ENCODE measurements around the gene ASRGL1.
"Not testable (repeated sequence)": the region's sequence is repeated elsewhere in the genome, so short reads cannot be mapped to it uniquely, and the experiment has no call there.

The ASRGL1 gene

DNA sequence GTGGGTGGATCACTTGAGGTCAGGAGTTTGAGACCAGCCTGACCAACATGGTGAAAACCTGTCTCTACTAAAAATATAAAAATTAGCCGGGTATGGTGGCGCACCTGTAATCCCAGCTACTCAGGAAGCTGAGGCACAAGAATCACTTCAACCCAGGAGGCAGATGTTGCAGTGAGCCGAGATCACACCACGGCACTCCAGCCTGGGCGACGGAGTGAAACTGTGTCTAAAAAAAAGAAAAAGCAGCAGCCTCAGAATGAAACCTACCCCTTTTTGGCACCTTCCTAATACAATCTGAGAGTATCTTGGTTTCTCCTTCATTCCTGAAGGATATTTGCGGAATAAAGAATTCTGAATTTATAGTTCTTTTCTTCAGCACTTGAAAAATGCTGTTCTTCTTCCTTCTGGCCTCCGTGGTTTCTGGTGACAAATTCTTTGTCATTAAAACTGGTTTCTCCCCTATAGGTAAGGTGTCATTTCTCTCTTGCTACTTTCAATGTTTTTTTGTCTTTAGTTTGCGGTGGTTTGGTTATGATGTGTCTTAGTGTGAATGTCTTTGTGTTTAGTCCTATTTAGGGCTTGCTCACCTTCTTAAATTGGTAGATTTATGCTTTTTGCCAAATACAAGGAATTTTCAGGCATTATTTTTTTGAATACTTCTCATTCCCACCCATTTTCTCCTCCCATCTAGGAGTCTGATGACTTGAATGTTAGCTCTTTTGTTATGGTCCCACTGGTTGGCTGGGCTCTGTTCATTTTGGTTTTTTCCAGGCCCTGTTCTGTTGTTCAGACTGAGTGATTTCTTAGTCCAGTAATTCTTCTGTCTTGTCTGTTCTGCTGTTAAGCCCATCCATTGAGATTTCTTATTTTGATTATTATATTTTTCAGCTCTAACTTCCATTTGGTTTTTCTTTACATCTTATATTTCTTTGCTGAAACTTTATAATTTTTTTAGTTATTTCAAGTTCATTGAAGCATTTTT lies 15.4 kb downstream of the ASRGL1 start:
- DNase-seq: no peak

- DNase-seq: no peak
Observed at GRCh38 chr11:62353841-62354240, 16.6 kb downstream of the ASRGL1 start.

DNA sequence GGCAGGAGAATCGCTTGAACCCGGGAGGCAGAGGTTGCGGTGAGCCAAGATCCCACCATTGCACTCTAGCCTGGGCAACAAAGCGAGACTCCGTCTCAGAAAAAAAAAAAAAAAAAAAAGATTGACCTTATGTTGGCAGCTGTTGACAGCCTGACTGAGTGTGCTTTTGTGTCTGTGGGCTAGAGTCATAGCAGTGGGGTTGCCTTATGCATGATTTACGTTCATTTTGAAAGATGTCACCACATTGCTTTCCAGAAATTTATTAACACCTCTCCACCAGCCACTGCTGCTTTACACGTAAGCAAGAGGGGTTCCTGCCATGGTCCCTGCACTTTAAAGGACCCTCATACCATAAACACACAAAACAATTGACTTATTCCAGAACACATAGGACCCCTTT lies 21.0 kb downstream of the ASRGL1 start:
- no peak for DNase-seq

GRCh38 chr11:62359475-62359874 lies 22.2 kb downstream of the ASRGL1 start:
- DNase-seq: no peak

DNA sequence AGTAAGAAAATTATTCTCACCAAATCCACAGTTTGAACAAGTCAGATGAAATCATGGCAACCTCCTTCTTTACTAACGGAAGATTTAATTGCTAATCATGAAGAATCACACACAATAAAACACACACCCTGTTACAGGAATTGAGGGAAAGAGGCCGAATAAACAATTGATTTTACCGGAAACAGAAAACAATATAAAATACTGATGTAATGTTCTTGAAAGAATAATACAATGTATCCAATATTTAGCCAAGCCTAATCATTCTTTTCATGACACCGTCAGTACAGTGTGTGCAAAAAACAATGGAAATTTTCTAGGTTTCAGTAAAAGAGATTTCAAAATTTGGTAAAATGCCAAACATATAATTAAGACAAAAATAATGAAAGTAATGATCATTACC lies 23.4 kb downstream of the ASRGL1 start:
- no peak for DNase-seq

- DNase-seq: not testable (repeated sequence)
Observed at GRCh38 chr11:62368861-62369477, 31.7 kb downstream of the ASRGL1 start.

- DNase-seq: peak; percentile 58 to 71
Observed at GRCh38 chr11:62370743-62371440, 33.6 kb downstream of the ASRGL1 start.

DNA sequence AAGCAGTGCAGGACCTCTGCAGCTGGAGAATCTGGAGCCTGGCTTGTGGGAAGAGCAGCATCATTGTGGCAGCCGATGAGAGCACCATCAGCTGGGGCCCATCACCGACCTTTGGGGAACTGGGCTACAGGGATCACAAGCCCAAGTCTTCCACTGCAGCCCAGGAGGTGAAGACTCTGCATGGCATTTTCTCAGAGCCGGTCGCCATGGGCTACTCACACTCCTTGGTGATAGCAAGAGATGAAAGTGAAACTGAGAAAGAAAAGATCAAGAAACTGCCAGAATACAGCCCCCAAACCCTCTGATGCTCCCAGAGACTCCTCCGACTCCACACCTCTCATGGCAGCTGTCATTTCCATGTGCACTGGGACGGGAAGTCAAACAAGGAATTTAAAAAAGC lies 35.6 kb downstream of the ASRGL1 start:
- DNase-seq: no peak

GRCh38 chr11:62373464-62374119 lies 36.3 kb downstream of the ASRGL1 start:
- no peak for DNase-seq

- no peak for DNase-seq
Observed at GRCh38 chr11:62374801-62375200, 37.6 kb downstream of the ASRGL1 start.

GRCh38 chr11:62378459-62379063 lies 41.3 kb downstream of the ASRGL1 start:
- DNase-seq: peak; percentile 64 to 80

DNA sequence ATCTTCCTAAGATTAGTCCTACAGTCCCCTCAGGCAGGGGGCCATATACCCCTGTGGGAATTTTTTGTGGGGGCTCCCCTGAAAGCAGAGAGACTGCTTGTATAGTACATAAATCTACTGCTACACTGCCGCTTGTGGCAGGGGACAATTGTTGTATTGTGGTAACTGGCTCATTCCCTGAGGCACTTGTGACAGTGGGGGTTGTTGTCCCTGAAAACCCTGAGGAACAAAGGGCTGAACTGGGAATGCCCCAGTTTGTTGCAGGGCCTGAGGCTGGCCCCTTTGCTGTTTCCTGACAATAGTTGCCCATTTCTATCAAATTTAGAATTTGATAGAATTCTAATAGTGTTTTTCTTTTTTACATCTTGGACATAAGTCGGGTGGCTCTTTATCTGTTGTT lies 42.3 kb downstream of the ASRGL1 start:
- DNase-seq: not testable (repeated sequence)

DNA sequence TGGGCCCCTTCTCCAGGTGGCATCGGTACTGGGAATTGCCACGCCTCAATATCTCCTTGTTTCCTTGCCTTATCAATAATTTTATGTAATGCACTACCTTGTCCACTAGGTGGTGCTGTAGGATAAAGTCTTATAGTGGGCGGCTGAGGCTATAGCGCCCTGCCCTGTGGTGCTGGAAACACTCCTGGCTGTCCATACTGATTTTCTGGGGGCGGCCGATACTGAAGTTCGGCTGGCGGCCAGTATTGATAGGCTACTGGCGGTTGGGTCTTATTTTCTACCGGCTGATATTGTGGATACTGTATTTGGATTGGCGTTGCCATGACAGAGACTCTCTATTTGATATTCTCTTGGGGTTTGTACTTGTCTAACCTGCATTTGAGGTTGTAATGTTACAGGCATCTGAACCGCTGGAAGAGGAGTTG lies 43.6 kb downstream of the ASRGL1 start:
- peak; percentile 67 to 70 for DNase-seq

GRCh38 chr11:62383822-62384221 lies 46.6 kb downstream of the ASRGL1 start:
- no peak for DNase-seq

DNA sequence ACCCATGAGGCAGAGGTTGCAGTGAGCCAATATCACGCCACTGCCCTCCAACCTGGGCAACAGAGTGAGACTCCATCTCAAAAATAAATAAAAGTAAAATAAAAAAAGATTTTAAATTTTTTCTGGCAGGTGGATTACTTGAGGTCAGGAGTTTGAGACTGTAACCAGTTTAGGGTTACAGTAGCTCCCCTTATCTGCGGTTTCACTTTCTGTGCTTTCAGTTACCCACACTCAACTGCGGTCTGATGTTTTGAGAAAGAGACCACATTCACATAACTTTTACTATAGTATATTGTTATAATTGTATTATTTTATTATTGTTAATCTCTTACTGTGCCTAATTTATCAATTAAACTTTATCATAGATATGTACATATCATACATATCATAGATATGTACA lies 48.8 kb downstream of the ASRGL1 start:
- not testable (repeated sequence) for DNase-seq

- DNase-seq: no peak
Observed at GRCh38 chr11:62387381-62387780, 50.1 kb downstream of the ASRGL1 start.

DNA sequence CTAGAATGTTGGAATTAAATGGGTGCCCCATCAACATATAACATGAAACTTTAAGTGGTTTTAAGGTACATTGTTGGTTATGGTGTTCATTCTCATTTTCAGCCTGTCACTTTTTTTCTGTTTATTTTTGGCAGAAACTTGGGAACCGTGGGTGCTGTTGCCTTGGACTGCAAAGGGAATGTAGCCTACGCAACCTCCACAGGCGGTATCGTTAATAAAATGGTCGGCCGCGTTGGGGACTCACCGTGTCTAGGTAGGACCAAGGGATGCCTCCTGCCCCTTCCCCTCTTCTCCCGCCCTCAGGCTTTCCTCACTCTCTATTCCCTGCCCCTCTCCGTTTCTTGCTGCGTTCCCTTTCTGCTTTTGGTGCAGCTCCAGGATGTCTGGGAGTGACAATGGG lies 51.8 kb downstream of the ASRGL1 start:
- DNase-seq: no peak

DNA sequence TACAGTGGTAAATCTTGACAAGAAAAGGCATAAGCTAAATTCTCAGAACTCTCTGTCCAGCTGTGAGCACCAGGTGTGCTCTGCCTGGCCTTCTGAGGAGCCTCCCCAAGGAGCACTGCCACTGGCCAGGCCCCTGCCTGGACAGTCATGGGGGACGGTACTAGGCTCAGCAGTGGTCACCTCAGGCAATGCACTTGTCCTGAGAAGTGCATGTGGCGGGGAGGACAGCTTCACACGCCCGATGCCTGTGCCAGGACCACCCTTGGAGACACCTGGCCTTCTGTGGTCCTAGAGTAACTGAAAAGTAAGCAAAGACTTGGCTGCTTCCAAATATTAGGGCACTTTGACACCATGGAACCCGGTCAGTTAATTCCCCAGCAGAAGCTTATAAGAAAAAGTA lies 53.0 kb downstream of the ASRGL1 start:
- no peak for DNase-seq

DNA sequence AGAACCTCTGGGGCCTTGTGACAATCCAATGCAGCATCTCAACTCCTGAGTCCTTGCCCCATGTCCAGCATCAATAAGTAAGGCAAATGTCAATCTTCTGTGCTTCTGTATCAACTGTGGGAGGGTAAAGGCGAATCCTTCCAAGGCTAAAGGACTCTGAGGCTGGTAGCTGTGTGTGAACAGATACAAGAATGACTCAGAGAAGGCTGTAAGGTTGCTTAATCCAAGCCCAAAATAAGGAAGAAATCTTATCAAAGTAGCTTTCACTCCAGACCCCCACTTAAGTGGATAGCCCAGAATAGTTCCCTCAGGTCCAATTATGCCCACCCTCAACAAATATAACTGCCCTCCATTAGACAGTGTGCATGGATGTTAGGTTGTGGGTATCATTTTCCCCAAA lies 53.5 kb downstream of the ASRGL1 start:
- peak; percentile 35 to 52 for DNase-seq

- no peak for DNase-seq
Observed at GRCh38 chr11:62391642-62392425, 54.6 kb downstream of the ASRGL1 start.

DNA sequence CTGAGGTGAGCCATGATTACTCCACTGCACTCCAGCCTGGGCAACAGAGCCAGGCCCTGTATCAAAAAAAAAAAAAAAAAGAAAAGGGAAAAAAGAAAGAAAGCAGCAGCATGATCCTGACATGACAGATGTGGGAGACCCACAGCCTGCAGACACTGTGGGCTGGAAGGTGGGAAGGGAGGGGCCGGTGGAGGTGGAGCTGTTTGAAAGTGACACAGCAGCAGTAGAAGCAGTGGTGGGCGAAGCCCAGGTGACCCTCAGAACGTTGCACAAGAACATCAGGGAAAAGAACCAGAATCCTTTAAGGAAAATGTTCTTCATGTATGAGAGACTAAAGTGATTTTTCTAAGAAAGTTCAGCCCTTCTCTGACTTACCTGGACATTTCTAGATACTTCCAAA lies 55.3 kb downstream of the ASRGL1 start:
- no peak for DNase-seq

Measured in inflammatory macrophage (primary cell).